HK-2 (cell line): ENCODE data around the gene RUVBL1.

ENCODE experiments used
- DNase-seq: peaks from one replicate; pipeline ENCODE4 v3.0.0-alpha.2; 2018; ENCODE audit not compliant: unreplicated experiment

The RUVBL1 gene

DNA sequence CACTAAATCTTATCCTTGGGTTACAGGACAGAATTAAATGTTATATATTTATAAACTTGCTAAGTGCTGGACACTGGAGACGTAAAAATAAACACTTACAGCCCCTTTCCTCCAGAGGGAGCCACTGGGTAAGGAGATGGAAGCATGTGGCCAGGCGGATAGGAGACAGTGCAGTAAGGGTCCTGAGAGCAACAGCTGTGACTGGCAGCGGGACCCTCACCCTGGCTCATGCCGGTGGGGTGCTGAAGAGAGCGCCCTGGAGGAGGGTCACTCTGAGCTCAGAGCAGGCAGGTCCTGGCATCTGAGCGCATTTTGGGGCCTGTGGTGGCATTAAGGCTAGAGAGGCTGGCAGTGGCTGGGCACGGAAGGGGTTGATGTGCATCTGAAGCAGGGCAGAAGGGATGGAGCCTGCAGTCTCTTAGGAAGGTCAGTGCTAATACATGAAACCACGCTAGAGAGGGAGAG lies 55.4 kb downstream of the RUVBL1 start:
- DNase-seq = no peak

DNA sequence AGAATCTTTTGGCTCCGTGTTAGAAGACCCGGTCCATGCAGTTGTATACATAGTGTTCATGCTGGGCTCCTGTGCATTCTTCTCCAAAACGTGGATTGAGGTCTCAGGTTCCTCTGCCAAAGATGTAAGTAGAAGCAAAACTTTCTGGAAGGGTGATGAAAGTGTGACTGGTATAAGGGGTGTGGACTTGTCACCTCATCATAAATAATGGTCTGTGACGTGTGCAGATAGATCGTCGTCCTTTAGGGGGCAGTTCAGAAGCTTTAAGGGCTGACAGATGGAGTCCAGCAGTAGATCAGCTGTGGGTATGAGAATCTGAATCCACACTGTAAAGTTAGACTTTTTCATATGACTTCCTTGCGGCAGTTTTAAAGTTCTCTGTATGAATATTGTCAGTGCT lies 56.1 kb downstream of the RUVBL1 start:
- no peak for DNase-seq

DNA sequence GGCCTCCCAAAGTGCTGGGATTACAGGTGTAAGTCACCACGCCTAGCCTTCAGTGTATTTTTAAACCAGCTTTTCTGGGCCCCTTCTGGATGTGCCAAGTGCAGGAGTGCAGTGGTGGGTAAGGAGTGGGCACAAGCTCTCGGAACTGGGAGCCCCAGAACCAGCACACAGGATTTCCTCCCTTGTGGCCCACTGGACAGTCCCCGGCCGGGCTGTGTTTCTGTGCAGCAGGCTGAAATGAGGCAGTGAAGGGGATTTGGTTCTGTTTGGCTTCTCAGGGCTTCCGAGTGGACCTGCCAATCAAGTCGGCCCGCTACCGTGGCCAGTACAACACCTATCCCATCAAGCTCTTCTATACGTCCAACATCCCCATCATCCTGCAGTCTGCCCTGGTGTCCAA lies 56.9 kb downstream of the RUVBL1 start:
- DNase-seq = no peak

DNA sequence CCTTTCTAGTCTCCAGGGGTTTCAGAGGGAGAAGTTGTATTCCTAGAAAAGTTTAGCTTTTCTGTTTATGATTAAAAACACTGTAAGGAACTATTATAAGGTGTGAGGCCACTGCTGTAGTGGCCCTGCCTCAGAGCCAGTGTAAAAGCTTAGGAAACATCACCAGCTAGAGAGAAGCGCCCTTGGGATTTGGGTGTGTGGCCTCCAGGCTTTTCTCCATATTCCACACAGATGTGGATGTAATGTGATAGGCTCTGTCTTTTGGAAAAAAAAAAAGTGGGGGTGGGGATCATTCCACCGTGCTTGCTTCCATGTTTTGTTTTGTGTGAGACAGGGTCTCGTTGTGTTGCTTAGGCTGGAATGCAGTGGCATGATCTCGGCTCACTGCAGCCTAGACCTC lies 57.5 kb downstream of the RUVBL1 start:
- no peak for DNase-seq

DNA sequence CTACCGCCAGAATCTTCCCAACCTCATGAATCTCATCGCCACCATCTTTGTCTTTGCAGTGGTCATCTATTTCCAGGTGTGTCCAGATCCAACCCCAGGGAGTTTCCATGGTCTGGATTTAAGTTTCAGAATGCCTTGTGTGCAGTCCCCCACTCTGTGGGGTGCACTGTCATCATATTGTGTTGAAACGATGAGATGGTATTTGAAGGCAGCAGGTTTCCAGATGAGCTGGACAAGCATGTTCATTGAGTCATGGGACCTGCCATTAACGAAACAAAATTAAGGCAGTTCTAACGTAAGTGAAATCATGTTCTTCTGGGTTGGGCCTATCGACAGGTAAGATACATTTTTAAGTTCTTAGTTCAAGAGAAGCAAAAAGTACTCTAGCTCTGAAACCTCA lies 58.6 kb downstream of the RUVBL1 start:
- DNase-seq = no peak

DNA sequence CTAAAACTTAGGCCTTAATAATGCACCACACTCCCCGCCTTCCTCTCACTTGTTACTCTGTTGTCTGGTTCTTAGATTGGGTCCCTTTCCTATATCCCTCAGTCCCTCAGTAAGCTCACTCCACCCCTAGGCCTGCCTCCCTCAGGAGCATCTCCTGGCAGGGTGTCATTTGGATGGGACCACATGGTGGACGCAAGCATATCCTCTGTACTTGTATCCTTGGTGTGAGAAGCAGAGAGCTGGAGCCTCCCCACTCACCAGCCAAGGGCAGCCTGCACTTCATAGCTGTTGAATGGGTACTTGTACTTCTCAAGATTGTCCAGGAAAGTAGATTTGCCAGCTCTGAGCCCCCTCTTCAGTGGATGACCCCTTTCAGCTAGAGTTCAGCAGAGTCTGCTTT lies 59.7 kb downstream of the RUVBL1 start:
- no peak for DNase-seq

DNA sequence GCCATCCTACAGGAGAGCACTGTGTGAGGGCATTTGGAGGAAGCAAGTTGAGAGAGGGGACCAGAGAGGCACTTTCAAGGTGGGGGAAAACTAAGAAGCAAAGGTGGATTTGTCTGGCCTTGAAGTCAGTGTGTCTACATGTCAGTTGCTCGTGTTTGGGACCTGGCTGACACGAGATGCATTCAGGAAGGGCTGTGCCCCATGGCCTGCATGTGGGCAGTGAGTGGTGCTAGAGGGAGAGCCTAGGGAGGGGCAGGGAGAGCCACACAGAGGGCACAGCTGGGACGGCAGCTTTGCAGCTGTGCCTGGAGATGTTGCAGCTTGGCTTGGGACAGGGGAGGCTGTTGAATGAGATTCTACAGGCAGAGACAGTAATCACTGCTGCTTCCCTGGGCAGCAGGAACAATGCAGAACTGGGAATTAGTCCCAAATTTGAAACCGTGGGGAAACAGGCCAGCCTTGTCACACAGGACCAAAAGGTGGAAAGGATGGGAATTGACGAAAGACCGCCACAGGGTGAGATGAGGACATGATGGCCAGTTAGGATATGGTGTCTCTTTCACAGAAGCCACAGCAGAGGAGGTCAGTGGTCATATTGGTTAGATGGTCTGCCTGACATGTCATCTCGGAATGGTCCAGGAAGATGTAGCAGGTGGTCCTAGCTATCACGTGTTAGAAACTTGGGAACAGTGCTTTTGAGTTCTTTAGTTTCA lies 61.4 kb downstream of the RUVBL1 start:
- DNase-seq = no peak

DNA sequence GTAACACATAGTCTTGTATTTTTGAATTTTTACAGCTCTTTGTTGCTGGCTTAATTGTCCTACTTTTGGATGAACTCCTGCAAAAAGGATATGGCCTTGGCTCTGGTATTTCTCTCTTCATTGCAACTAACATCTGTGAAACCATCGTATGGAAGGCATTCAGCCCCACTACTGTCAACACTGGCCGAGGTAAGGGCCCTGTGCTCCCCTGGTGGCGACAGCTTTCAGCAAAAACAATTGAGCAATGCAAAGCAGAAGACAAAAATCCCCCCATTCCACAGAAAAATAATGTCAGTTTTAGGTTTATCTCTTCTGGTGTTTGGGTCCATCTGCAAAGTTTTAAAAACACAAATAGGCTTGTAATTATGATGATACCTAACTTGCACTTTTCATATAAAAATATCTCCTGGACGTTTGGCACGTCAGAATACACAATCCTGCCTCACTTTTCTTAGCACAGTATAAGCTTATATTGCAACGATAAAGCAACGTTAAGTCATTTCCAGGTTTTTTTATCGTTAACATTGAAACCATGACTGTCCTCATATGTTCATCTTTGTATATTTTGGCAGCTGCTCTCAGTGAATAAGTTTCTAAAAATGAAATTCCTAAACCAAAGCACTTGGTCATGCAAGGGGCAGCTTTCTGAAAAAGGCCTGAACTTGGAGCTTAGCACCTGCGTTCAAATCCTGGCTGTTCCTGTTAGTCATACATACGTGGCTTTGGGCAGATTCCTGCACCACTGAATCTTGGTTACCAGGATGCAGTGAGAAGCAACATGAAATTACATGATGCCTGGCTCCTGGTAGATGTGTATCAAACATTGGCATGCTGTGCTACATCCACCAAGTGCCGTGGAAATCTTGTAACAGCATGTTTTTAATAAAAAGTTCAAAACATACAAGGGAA lies 62.9 kb downstream of the RUVBL1 start:
- no peak for DNase-seq

DNA sequence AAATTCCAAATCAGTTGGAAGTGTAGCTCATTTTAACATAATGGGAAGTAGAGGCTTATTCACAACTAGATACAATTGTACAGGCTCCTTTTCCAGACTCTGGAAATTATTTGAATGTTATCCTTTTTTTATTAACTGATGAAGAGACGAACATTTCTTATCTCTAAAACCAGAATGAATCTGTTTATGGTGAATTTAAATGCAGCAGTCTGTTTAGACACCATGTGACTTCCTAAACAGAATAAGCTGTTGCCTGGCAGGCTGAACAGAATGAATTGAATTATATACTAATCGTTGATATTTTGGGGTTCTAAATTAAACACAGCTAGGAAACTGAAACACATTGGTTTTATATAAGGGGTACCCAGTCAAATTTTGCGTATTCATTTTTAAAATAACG lies 67.4 kb downstream of the RUVBL1 start:
- DNase-seq = no peak

DNA sequence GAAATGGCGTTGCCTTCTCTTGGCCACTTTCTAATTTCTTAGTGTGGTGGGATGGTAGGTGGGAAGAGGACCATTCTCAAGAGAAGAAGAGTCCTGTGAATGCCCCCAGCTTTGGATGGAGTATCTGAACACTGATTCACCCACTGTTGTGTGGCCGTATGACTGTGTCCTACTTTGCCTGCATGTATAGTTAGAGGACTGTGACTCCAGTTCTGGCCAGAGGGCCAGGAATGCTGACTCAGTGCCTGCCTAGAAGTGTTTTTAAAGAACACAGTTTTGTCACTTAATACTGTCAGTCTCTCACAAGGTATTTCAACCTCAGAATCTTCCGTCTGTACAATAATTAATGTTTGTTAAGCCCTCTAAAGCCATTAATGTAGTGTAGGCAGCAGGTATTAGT lies 69.2 kb downstream of the RUVBL1 start:
- peak; percentile 54 for DNase-seq

DNA sequence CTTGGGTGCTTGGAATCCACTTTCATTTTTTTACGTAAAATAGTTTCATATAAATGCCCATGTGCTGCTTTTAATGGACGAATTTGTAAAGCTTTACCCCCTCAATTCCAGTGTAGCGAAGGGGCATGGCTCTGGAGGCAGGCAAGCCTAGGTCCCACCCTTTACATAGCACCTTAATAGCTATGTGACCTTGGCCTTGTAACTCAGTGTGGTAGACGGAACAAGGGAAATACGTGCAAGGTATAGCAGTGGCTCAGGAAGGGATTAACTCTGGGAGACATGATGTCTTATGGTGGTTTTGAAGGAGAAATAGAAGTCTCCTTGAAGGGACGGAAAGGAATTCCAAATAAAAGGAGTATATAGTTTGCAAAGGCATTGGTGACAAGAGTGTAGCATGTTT lies 70.0 kb downstream of the RUVBL1 start:
- DNase-seq = no peak

DNA sequence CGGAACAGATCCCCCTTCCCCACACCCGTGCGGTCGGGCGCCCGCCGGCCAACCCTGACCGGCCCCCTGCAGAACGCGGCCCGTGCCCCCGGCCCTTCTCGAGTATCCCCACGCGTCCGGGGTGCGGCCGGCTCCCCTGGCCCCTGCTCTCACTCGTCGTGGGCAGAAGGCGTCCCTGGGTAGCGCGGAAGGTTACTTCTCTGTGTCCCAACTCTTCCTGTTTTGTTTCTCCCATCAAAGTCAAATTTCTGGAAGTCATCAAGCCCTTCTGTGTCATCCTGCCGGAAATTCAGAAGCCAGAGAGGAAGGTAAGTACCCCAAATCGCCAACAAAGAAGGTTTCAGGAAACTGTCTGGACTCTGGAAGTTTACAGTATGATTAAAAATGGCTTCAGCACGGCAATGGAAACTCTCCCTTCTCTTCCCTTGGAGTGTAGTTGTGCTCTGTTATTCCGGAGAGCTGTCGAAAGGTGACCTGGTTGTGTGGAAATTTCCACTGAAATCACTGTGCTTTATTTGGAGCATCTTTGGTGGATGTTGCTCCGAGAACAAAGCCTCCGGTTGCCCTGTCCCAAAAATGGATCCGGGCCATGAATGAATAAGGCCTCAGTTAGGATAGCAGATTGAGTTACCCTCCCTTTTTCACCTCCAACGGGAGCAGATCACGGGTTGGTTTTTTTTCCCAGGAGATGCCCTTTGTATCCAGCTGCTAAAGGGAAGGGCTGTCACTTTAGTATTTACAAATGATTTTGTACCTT lies 70.8 kb downstream of the RUVBL1 start:
- DNase-seq = no peak

DNA sequence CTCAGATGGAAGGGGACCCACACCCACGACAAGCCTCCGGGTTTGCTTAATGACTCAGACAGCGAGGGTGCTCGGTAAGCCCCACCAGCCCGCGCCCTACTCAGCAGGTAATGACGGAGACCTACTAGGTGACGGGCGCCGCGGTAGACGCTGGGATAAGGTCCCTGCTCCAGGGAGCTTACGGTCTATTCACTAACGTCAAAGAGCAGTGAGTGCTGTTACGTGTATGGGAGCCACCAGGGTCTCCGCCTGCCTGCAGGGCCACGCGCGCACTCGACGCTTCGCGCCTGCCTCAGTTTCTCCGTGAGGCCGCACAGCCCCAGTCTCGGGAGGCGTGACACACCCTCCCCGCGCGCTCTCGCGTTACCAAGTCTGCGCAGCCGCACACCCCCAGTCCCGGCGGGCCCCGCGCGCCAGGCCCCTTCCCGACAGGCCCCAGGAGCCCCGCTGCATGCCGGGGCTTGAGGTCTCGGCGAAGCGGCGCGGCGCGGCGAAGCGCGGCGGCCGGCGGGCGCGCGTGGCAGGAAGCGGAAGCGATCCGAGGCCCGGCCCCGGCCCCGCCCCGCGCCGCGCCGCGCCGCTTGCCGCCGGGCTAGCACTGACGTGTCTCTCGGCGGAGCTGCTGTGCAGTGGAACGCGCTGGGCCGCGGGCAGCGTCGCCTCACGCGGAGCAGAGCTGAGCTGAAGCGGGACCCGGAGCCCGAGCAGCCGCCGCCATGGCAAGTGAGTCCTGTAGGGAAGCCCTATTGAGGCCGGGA lies 71.6 kb downstream of the RUVBL1 start, which contains the start of gene SEC61A1:
SEC61A1 (plus strand) TSS at position 601 of the 758 bp plus-strand sequence; CDS start at position 717, 116 bp downstream.
- DNase-seq = peak; percentile 97

DNA sequence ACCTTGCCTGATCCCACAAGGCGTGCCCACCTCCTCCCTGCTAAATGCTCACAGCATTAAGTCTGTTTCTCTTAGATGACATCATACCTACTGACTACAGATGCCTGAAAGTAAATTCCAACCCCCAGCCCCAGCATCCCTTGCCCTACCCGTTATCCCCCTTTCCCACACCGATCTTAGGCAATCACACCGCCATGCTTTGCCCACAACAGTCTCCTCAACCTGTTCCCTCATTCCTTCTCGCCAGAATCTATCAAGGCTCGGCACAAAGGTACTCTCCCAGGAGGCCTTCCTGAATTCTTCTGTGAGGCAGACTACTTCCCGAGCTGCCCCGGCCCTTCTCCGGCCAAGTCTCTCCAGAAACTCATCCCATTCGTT lies 72.2 kb downstream of the RUVBL1 start:
- no peak for DNase-seq

DNA sequence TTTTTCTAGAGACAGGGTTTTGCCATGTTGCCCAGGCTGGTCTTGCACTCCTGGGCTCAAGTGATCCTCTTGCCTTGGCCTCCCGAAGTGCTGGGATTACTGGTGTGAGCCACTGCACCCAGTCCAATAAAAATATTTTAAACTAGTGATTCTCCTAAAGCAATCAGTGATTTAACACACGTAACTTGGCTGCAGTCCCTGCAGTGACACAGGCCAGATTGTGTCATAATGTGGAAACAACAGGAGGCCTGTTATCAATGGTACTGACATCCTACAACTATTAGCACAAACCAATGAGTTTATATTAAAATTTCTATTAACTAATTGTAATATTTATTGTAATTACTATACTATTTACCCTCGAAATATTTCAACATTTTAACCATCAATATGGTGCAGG lies 73.0 kb downstream of the RUVBL1 start:
- no peak for DNase-seq

DNA sequence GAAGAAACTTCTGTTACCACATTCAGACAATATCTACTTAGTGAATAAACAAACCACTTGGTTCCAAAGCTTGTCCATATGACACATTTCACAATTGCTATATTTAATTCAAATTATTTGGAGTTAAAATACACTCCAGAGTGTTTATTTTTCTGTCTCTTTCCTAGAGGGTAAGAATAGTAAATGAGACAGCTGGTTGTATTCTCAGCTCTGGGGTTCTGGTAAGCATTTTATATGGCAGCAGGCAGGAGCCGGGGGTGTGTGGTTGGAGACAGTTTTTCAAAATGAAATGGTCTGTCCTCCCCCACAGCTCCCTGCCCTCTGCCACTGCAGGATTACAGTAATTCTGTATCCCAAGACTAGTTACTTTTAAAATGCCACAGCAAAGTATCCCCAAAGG lies 82.3 kb downstream of the RUVBL1 start:
- no peak for DNase-seq

DNA sequence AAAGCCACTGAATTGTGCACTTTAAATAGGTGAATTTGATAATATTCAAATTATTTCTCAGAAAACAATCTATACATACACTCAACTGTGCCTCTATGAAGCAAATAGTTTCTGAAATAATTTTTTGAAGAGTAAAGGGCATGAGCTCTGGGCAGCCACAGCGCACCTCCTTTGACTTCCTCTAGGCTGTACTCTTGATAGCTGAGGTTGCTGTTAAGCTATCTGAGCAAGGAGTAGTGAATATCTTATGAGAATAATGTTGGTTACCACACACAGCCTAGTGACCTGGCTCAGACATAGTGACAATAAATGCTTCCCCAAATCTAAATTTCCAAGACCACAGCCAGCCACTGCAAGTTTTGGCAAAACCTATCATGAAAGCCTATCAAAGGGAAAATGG lies 83.0 kb downstream of the RUVBL1 start:
- no peak for DNase-seq

DNA sequence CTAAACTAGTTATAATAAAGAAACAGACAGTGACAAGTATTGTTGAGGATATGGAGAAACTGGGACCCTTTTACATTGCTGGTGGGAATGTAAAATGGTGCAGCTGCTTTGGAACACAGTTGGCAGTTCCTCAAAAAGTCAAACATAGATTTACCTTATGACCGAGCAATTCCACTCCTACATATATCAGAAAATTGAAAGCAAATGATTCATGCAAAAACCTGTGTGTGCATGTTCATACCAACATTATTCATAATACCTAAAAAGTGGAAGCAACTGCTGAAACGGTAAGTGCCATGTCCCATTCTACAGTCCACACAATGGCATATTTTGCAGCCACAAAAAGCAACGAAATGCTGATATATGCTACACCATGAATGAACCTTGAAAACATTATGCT lies 83.6 kb downstream of the RUVBL1 start:
- no peak for DNase-seq

DNA sequence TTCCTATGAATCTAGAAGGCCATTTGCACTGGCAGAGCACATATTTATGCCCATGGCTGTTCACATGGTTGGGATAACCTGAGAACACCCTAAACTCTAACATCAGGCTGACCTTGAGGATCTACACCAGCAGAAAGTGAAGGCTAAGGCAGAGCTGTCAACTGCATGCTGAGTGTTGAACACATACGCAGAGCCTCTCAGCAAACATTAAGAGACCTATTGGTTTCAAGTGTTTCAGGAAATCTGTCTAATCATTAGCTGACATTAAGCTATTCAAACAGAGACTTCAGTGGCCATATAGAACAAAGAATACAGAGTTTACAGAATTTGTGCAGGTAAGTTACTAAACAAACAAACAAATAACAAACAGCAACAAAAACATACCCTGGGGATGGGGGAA lies 87.5 kb downstream of the RUVBL1 start:
- no peak for DNase-seq

DNA sequence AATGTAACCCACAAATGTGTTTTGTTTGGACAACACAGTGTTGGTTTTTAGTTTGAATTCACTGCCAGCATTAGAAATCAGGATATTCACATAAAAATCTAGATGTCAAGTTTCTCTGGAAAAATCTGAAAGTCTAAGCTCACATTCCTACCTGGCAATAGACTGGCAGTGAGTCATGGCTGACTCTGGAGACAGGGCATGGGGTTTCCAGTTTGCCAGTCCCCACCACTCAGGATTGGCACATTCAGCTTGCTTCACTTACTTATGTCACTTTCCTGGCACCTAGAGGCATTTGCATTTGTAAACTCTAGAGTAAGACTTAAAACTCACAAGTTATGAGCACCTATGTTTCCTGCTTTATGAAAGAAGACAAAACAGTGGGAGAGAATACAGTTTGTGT lies 90.5 kb downstream of the RUVBL1 start:
- no peak for DNase-seq
